Measurements from ENCODE around the gene RBM20. TPM values are rescaled to one million over a fixed set of nuclear protein-coding genes. Genes with fewer than 3 reads are reported as not detected.

The RBM20 gene
- total RNA-seq, 2 donors from 2014 or later: 51.7 to 59.9 TPM

DNA sequence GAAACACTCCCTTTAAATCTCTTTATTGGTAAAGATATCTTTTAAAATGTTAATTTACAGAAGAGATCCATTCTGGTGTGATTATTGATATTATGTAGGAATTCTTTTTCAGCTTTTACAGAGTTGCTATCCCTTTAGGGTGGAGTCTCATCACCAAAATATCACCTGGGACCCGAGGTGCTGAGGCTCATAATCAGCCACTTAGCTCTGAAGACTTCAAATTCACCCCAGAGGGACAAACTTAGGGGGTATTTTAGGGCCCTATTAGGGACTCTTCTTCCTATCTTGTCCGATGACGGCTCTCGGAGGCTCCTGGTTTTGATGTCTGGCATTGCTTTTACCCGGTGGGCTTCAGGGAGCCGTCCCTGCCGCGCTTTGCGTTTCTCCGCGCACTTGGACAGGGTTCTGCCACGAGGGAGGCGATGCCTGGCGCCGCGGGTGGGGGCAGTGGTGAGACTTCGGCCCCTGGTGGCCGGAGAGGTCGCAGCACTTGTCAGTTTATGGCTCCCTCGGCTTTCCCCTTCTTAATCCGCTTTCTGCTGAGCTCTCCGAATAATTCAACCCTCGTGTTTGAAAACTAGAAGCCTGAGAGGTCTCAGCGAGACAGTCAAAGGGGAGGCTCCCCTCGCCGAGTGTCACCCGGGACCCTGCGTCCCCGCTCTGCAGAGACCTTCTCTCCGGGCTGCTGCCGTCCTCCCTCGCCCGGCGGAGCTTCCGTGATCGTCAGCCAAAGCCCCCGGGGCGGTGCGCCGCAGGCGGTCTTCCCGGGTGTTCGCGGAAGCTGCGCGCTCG is 27.8 kb downstream of the RBM20 start:
- peak overlapping the region; percentile 53 to 63 for H3K4me3 ChIP-seq
- peak overlapping the region; percentile 89 to 92 for H3K27ac ChIP-seq
- no peaks in the 10 kb centered on the region for H3K27me3 ChIP-seq
- TF ChIP-seq, protein P1, sequence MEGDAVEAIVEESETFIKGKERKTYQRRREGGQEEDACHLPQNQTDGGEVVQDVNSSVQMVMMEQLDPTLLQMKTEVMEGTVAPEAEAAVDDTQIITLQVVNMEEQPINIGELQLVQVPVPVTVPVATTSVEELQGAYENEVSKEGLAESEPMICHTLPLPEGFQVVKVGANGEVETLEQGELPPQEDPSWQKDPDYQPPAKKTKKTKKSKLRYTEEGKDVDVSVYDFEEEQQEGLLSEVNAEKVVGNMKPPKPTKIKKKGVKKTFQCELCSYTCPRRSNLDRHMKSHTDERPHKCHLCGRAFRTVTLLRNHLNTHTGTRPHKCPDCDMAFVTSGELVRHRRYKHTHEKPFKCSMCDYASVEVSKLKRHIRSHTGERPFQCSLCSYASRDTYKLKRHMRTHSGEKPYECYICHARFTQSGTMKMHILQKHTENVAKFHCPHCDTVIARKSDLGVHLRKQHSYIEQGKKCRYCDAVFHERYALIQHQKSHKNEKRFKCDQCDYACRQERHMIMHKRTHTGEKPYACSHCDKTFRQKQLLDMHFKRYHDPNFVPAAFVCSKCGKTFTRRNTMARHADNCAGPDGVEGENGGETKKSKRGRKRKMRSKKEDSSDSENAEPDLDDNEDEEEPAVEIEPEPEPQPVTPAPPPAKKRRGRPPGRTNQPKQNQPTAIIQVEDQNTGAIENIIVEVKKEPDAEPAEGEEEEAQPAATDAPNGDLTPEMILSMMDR (IDR thresholded peaks at IDR 0.05): peak; percentile 82 to 87
- peaks cover 0 to 37% of the 10 kb centered on the region in 2 donors for H3K4me1 ChIP-seq
- peak; percentile 81 for DNase-seq (ENCODE audit: low spot score)
- H3K9me3 ChIP-seq: no peaks in the 10 kb centered on the region
- no peaks in the 10 kb centered on the region for H3K36me3 ChIP-seq

DNA sequence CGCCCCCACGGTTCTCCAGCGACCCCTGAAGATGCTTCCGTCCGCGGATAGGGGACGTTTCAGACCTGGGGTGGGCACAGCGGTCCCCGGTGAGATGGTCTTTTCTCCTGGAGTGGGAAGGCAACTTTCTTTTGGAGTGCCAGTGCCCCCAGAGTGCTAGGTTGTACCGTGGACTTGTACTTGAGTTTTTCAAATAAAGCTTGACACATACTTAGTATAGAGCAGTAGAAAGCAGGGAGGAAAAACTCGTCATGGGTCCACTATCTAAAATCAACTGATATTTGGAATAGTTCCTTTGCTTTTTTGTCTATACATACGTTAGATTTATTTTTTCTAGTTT is 28.4 kb downstream of the RBM20 start:
- TF ChIP-seq, protein P1 (IDR thresholded peaks at IDR 0.05): no peak
- Histone ChIP-seq H3K27me3 (no peaks in the 10 kb centered on the region), H3K4me3 (peak overlapping the region; percentile 53 to 63), H3K27ac (peak overlapping the region; percentile 89 to 92), H3K4me1 (peaks cover 0 to 36% of the 10 kb centered on the region in 2 donors), H3K9me3 (no peaks in the 10 kb centered on the region), H3K36me3 (no peaks in the 10 kb centered on the region)
- no peak for DNase-seq (ENCODE audit: low spot score)

DNA sequence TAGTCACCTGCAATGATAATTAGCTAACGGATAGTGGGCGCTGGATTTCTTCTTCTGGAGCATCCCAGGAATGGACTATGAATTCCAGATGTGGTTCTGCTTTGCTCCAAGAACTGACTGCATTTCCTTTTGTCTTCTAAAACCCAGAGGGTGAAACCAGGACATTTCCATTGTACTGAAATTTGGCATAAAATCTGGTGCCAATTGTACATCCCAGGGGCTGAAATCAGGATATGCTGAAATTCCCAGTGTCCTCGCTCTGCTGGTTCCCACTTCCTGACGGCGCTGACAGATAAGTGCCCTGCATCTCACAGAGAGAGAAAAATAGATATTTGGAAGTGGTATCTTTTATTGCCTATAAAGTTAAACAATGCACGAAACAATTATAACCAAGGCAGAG is 31.9 kb downstream of the RBM20 start:
- no peak overlapping the region for H3K4me3 ChIP-seq
- H3K4me1 ChIP-seq: peaks cover 0 to 51% of the 10 kb centered on the region in 2 donors
- no peak for DNase-seq (ENCODE audit: low spot score)
- H3K9me3 ChIP-seq: no peaks in the 10 kb centered on the region
- TF ChIP-seq, protein P1 (IDR thresholded peaks at IDR 0.05): no peak
- H3K27ac ChIP-seq: peak overlapping the region; percentile 46 to 92
- no peaks in the 10 kb centered on the region for H3K27me3 ChIP-seq
- no peaks in the 10 kb centered on the region for H3K36me3 ChIP-seq

DNA sequence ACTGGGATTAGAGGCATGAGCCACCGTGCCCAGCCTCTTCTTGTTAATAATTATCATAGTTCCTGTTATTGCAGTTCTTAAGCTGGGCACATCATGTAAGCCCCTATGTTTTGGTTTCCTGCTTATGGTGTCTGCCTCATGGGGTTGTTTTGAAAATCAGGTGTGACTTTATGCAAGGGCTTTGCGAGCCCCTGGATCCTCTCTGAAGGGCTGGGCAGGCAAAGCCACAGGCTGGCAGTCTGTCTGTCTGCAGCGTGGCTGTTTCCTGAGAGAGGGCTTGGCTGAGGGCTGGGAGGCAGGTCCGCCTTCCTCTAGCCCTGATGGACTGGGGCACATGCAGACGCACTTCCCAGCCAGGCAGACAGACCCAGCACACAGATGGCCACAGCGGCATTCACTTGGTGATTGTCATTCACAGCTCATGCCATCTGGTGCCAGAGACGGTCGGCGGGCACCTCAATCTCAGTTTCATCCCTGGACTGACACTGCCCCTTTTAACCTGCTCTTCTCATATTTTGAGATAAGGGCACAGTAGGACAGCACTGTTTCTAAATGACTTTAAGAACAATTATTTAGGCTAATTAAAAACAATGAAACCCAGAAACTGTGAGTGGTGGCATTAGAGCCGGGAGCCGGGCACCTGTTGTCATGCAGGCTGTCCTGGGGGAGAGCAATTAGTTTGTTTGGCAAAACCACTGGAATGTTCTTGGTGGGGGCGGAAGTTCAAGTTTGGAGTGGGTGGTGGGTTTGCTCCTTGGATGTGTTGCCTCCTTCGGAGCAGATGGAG is 35.5 kb downstream of the RBM20 start:
- DNase-seq (ENCODE audit: low spot score): no peak
- peak overlapping the region; percentile 74 to 90 for H3K27ac ChIP-seq
- no peak overlapping the region for H3K4me3 ChIP-seq
- TF ChIP-seq, protein P1 (IDR thresholded peaks at IDR 0.05): no peak
- peaks cover 0 to 38% of the 10 kb centered on the region in 2 donors for H3K4me1 ChIP-seq
- H3K9me3 ChIP-seq: no peaks in the 10 kb centered on the region
- no peaks in the 10 kb centered on the region for H3K27me3 ChIP-seq
- no peaks in the 10 kb centered on the region for H3K36me3 ChIP-seq

DNA sequence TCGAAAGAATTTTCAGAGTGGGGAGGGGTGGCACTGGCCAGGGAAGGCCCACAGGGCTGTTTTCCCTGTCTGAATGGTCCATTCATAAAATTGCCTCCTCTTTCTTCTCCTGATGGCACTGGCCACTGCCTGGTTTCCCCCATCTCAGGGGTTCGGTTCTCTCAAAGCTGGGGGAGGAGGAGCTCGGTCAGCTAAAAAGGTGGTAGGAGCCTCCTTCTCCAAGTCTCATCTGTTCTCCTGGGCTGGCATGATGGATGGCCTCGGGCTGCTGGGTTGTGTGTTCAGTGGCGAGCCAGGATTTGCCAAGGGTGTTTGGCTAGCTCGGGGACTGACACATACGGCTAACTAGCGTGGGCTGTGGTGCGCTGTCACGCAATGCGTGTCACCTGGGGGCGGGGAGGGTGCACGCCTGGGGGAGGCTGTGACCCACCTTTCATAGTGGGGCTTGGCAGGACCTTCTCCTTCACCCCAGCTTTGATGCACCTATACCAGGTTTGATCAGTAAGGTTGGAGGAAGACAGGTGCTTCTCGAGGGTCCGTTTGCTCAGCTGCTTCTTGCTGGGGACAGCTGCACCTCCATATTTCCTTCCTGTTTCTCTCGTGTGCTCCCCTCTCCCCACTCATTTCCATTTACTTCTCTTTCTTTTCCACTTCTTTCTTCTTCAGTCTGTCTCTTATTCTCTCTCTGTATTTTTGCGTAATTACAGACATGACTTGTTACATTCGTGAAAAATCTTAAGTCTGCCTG is 36.3 kb downstream of the RBM20 start:
- H3K36me3 ChIP-seq: no peaks in the 10 kb centered on the region
- TF ChIP-seq, protein P1 (IDR thresholded peaks at IDR 0.05): no peak
- peak overlapping the region; percentile 74 to 90 for H3K27ac ChIP-seq
- DNase-seq (ENCODE audit: low spot score): no peak
- H3K4me1 ChIP-seq: peaks cover 0 to 39% of the 10 kb centered on the region in 2 donors
- no peak overlapping the region for H3K4me3 ChIP-seq
- H3K27me3 ChIP-seq: no peaks in the 10 kb centered on the region
- H3K9me3 ChIP-seq: no peaks in the 10 kb centered on the region
